H9 (cell line): ENCODE data around the gene KRT84. TPM values are rescaled to one million over a fixed set of nuclear protein-coding genes. Genes with fewer than 3 reads are reported as not detected.

ENCODE experiments used
- DNase-seq: peaks from one replicate; pipeline ENCODE4 v3.0.0-alpha.2; 2017
- H2AFZ ChIP-seq: one replicate; pipeline ENCODE4 v1.6.1; 2013; ENCODE audit warnings: mild to moderate bottlenecking, low read length, control low read depth, moderate library complexity
- H2AK5ac ChIP-seq: 2 replicates; pipeline ENCODE4 v1.6.1; 2013; ENCODE audit warnings: low read length, control low read depth, mixed read lengths; ENCODE audit not compliant: insufficient read length
- H2BK120ac ChIP-seq: one replicate; pipeline ENCODE4 v1.6.1; 2013; ENCODE audit warnings: low read depth, mild to moderate bottlenecking, low read length, control low read depth, inconsistent platforms; ENCODE audit not compliant: poor library complexity, severe bottlenecking
- H2BK12ac ChIP-seq: 2 replicates; pipeline ENCODE4 v1.6.1; 2013; ENCODE audit warnings: low read length, control low read depth, mixed read lengths, low read depth; ENCODE audit not compliant: insufficient read length
- H2BK15ac ChIP-seq: 2 replicates; pipeline ENCODE4 v1.6.1; 2013; ENCODE audit warnings: low read depth, low read length, control low read depth
- H2BK20ac ChIP-seq: one replicate; pipeline ENCODE4 v1.6.1; 2013; ENCODE audit warnings: low read depth, mild to moderate bottlenecking, low read length, control low read depth, inconsistent platforms; ENCODE audit not compliant: poor library complexity, severe bottlenecking
- H2BK5ac ChIP-seq: 2 replicates; pipeline ENCODE4 v1.6.1; 2013; ENCODE audit warnings: low read length, control low read depth, mixed read lengths; ENCODE audit not compliant: insufficient read length
- H3K14ac ChIP-seq: 2 replicates; pipeline ENCODE4 v1.6.1; 2013; ENCODE audit warnings: low read length, control low read depth; ENCODE audit not compliant: insufficient read depth
- H3K18ac ChIP-seq: 2 replicates; pipeline ENCODE4 v1.6.1; 2013; ENCODE audit warnings: low read depth, mild to moderate bottlenecking, mixed read lengths, low read length, control low read depth; ENCODE audit not compliant: insufficient read length
- H3K23ac ChIP-seq: 2 replicates; pipeline ENCODE4 v1.6.1; 2013; ENCODE audit warnings: low read length, control low read depth, mixed read lengths, low read depth; ENCODE audit not compliant: insufficient read length
- H3K23me2 ChIP-seq: 2 replicates; pipeline ENCODE4 v1.6.1; 2013; ENCODE audit warnings: low read depth, mild to moderate bottlenecking, mixed read lengths, low read length, control low read depth; ENCODE audit not compliant: insufficient read length, poor library complexity, severe bottlenecking
- H3K27ac ChIP-seq: 2 replicates; pipeline ENCODE4 v1.5.1; 2013; ENCODE audit warnings: low read length, control low read depth, mixed read lengths, low read depth; ENCODE audit not compliant: insufficient read length
- H3K27me3 ChIP-seq: 2 replicates; pipeline ENCODE4 v1.6.1; 2013; ENCODE audit warnings: low read length, control low read depth, inconsistent platforms; ENCODE audit not compliant: insufficient read depth
- H3K4ac ChIP-seq: 2 replicates; pipeline ENCODE4 v1.6.1; 2013; ENCODE audit warnings: low read depth, mild to moderate bottlenecking, control low read depth, inconsistent platforms, low read length, moderate library complexity
- H3K4me1 ChIP-seq: 2 replicates; pipeline ENCODE4 v1.6.1; 2013; ENCODE audit warnings: low read length, control low read depth, inconsistent platforms; ENCODE audit not compliant: insufficient read depth
- H3K4me2 ChIP-seq: 2 replicates; pipeline ENCODE4 v1.6.1; 2013; ENCODE audit warnings: low read length, control low read depth, mixed read lengths; ENCODE audit not compliant: insufficient read length, insufficient read depth
- H3K56ac ChIP-seq: 2 replicates; pipeline ENCODE4 v1.6.1; 2013; ENCODE audit warnings: low read depth, mild to moderate bottlenecking, mixed read lengths, low read length, control low read depth; ENCODE audit not compliant: insufficient read length
- H3K79me1 ChIP-seq: 2 replicates; pipeline ENCODE4 v1.6.1; 2013; ENCODE audit warnings: low read depth, mild to moderate bottlenecking, moderate library complexity, low read length, control low read depth, inconsistent platforms; ENCODE audit not compliant: insufficient read depth, poor library complexity, severe bottlenecking
- H3K79me2 ChIP-seq: 2 replicates; pipeline ENCODE4 v1.6.1; 2013; ENCODE audit warnings: low read length, control low read depth, inconsistent platforms; ENCODE audit not compliant: insufficient read depth
- H3K9ac ChIP-seq: 2 replicates; pipeline ENCODE4 v1.6.1; 2013; ENCODE audit warnings: low read length, control low read depth, mixed read lengths; ENCODE audit not compliant: insufficient read length; ENCODE audit errors: extremely low read depth
- H3K9me3 ChIP-seq: one replicate; pipeline ENCODE4 v1.6.1; 2013; ENCODE audit warnings: low read depth, low read length, inconsistent platforms; ENCODE audit not compliant: control insufficient read depth
- H3T11ph ChIP-seq: one replicate; pipeline ENCODE4 v1.6.1; 2013; ENCODE audit warnings: mild to moderate bottlenecking, low read length, control low read depth, inconsistent platforms
- H4K20me1 ChIP-seq: one replicate; pipeline ENCODE4 v1.6.1; 2013; ENCODE audit not compliant: control insufficient read depth, insufficient read length, insufficient read depth
- H4K5ac ChIP-seq: 2 replicates; pipeline ENCODE4 v1.6.1; 2013; ENCODE audit warnings: low read depth, mild to moderate bottlenecking, mixed read lengths, low read length, control low read depth; ENCODE audit not compliant: insufficient read length
- H4K8ac ChIP-seq: replicated peaks from 2 replicates; pipeline ENCODE4 v1.6.1; 2013; ENCODE audit warnings: low read length, control low read depth, mixed read lengths, low read depth; ENCODE audit not compliant: insufficient read length
- H4K91ac ChIP-seq: 2 replicates; pipeline ENCODE4 v1.6.1; 2013; ENCODE audit warnings: low read depth, mild to moderate bottlenecking, moderate library complexity, mixed read lengths, low read length, control low read depth; ENCODE audit not compliant: insufficient read length
- H3K27ac Mint-ChIP-seq, 3 experiments: 2 replicates in 2 of 3; 3 replicates in 1 of 3; pipeline ENCODE4 v1.8.0; 2020 to 2021; ENCODE audit warnings: mixed read lengths in 3 of 3, mild to moderate bottlenecking in 1 of 3, moderate library complexity in 1 of 3
- H3K27me3 Mint-ChIP-seq: 2 replicates; pipeline ENCODE4 v1.8.0; 2021; ENCODE audit warnings: low read depth, mild to moderate bottlenecking, moderate library complexity, mixed read lengths
- H3K36me3 Mint-ChIP-seq, 3 experiments: 2 replicates in 2 of 3; 3 replicates in 1 of 3; pipeline ENCODE4 v1.8.0; 2020 to 2021; ENCODE audit warnings: low read depth in 3 of 3, mixed read lengths in 3 of 3; ENCODE audit not compliant: insufficient read depth in 1 of 3
- H3K4me1 Mint-ChIP-seq, 2 experiments: 2 replicates each; pipeline ENCODE4 v1.8.0; 2020; ENCODE audit warnings: mixed read lengths in 2 of 2
- H3K4me3 Mint-ChIP-seq, 2 experiments: 2 replicates in 1 of 2; 3 replicates in 1 of 2; pipeline ENCODE4 v1.8.0; 2020 to 2021; ENCODE audit warnings: mild to moderate bottlenecking in 2 of 2, mixed read lengths in 2 of 2, moderate library complexity in 1 of 2
- H3K9me3 Mint-ChIP-seq, 2 experiments: 2 replicates in 1 of 2; 3 replicates in 1 of 2; pipeline ENCODE4 v1.8.0; 2020; ENCODE audit warnings: mild to moderate bottlenecking in 2 of 2, mixed read lengths in 2 of 2, moderate library complexity in 1 of 2
- WGBS: extraction: QIAGEN DNeasy Blood & Tissue Kit; methylation state at CpG from one replicate; pipeline ENCODE4 v1.1.7; 2013; ENCODE audit warnings: missing lambda C conversion rate, low lambda C conversion rate, mixed read lengths; ENCODE audit not compliant: insufficient read length; ENCODE audit errors: extremely low coverage; 5-methylcytosine and 5-hydroxymethylcytosine counted together
- total RNA-seq: library from RNA; stranded (reverse); gene quantifications from 2 replicates; pipeline ENCODE4 v1.2.1, GENCODE V29; 2021
- TF ChIP-seq, protein P1 (sequence below): fragments of 200-600 bp; sonication (generic); conservative IDR thresholded peaks from 3 replicates; pipeline ENCODE4 v1.8.0; 2021; ENCODE audit warnings: antibody characterized with exemption, mild to moderate bottlenecking

The KRT84 gene
- total RNA-seq, 1 experiment from 2014 or later = not detected

DNA sequence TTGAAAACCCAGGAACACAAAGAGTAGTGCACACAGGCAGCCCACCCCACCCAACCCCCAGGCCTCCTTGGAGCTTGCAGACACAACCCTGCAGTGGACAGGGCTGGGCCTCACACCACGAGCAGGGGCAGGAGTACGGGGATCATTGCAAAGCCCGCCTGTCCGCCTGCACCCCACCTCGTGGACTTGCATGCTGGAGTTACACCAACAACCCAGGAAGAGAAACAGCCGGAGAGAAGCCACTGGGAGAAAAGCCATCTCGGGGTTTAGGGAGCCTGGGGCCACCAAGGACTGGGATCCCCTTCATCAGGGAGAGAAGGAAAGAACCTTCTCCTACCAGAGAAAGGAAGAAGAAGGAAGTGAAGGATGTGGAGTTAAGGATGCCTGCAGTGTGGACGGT, 8.2 kb downstream of the KRT84 start:
- Histone ChIP-seq H2BK120ac (no peak overlapping the region), H3K9me3 (no peaks in the 10 kb centered on the region), H3K27ac (no peak overlapping the region), H2BK5ac (no peak overlapping the region), H3K23ac (no peak overlapping the region), H3K4me2 (no peak overlapping the region), H3K56ac (no peak overlapping the region), H2AK5ac (no peak overlapping the region), H3K23me2 (no peaks in the 10 kb centered on the region), H3K14ac (no peak overlapping the region), H3K4ac (no peak overlapping the region), H4K8ac (no peak overlapping the region), H4K5ac (no peak overlapping the region), H4K20me1 (no peaks in the 10 kb centered on the region), H3K9ac (no peak overlapping the region), H4K91ac (no peak overlapping the region), H3T11ph (no peak overlapping the region), H3K18ac (no peak overlapping the region), H2BK15ac (no peak overlapping the region), H3K79me2 (no peaks in the 10 kb centered on the region), H3K4me1 (no peaks in the 10 kb centered on the region), H2BK20ac (no peak overlapping the region), H2AFZ (no peak overlapping the region), H3K27me3 (no peaks in the 10 kb centered on the region), H3K79me1 (no peaks in the 10 kb centered on the region), H2BK12ac (no peak overlapping the region)
- H3K4me3 Mint-ChIP-seq = no peak overlapping the region
- H3K27ac Mint-ChIP-seq = no peak overlapping the region
- no CpG with 5 or more reads among the region's 8 CpGs for WGBS
- peaks cover 4% of the 10 kb centered on the region; the same call in 1 of the 2 replicates for H3K27me3 Mint-ChIP-seq
- H3K4me1 Mint-ChIP-seq = no peaks in the 10 kb centered on the region
- no peak for DNase-seq
- TF ChIP-seq, protein P1, sequence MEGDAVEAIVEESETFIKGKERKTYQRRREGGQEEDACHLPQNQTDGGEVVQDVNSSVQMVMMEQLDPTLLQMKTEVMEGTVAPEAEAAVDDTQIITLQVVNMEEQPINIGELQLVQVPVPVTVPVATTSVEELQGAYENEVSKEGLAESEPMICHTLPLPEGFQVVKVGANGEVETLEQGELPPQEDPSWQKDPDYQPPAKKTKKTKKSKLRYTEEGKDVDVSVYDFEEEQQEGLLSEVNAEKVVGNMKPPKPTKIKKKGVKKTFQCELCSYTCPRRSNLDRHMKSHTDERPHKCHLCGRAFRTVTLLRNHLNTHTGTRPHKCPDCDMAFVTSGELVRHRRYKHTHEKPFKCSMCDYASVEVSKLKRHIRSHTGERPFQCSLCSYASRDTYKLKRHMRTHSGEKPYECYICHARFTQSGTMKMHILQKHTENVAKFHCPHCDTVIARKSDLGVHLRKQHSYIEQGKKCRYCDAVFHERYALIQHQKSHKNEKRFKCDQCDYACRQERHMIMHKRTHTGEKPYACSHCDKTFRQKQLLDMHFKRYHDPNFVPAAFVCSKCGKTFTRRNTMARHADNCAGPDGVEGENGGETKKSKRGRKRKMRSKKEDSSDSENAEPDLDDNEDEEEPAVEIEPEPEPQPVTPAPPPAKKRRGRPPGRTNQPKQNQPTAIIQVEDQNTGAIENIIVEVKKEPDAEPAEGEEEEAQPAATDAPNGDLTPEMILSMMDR = no peak
- no peaks in the 10 kb centered on the region; a peak in 1 of 5 replicates for H3K9me3 Mint-ChIP-seq
- H3K36me3 Mint-ChIP-seq = no peaks in the 10 kb centered on the region; a peak in 1 of 7 replicates
